DOHH2 (cell line): ENCODE results near the gene NKPD1.

Source experiments
- H3F3A ChIP-seq: fragments of 200-600 bp; sonication (generic), shearing (Covaris generic); 2 replicates; pipeline ENCODE4 v1.6.0; 2016; ENCODE audit warnings: antibody characterized with exemption, mild to moderate bottlenecking; ENCODE audit not compliant: control insufficient read depth, insufficient read depth
- H3K27ac ChIP-seq: fragments of 200-600 bp; sonication (generic); 2 replicates; pipeline ENCODE4 v1.5.1; 2014; ENCODE audit warnings: low read depth, mild to moderate bottlenecking, low read length, moderate library complexity
- H3K27me3 ChIP-seq: fragments of 200-600 bp; sonication (generic); 2 replicates; pipeline ENCODE4 v1.6.1; 2014; ENCODE audit warnings: mild to moderate bottlenecking, low read length, mixed read lengths; ENCODE audit not compliant: control insufficient read depth
- H3K36me3 ChIP-seq: fragments of 200-600 bp; sonication (generic); 2 replicates; pipeline ENCODE4 v1.6.1; 2014; ENCODE audit warnings: mild to moderate bottlenecking, low read length, moderate library complexity, mixed read lengths; ENCODE audit not compliant: control insufficient read depth
- H3K4me1 ChIP-seq: fragments of 200-600 bp; sonication (generic); 2 replicates; pipeline ENCODE4 v1.6.1; 2014; ENCODE audit warnings: mild to moderate bottlenecking, low read length, mixed read lengths; ENCODE audit not compliant: control insufficient read depth
- H3K4me2 ChIP-seq: fragments of 200-600 bp; sonication (generic); 2 replicates; pipeline ENCODE4 v1.6.0; 2014; ENCODE audit warnings: mild to moderate bottlenecking, low read length, moderate library complexity
- H3K4me3 ChIP-seq: fragments of 200-600 bp; sonication (generic); 2 replicates; pipeline ENCODE4 v1.5.1; 2014; ENCODE audit warnings: mild to moderate bottlenecking, low read length, mixed read lengths
- H3K79me2 ChIP-seq: fragments of 200-600 bp; sonication (generic); 2 replicates; pipeline ENCODE4 v1.6.1; 2014; ENCODE audit warnings: mild to moderate bottlenecking, low read length, mixed read lengths; ENCODE audit not compliant: control insufficient read depth
- H3K9me2 ChIP-seq: fragments of 200-600 bp; sonication (generic); replicated peaks from 2 replicates; pipeline ENCODE4 v1.6.1; 2014; ENCODE audit warnings: mild to moderate bottlenecking, low read length, mixed read lengths; ENCODE audit not compliant: control insufficient read depth
- H3K9me3 ChIP-seq: fragments of 200-600 bp; sonication (generic); 2 replicates; pipeline ENCODE4 v1.6.1; 2014; ENCODE audit warnings: antibody characterized with exemption, low read length, mixed read lengths; ENCODE audit not compliant: control insufficient read depth, insufficient read depth
- H4K20me1 ChIP-seq: fragments of 200-600 bp; sonication (generic); 2 replicates; pipeline ENCODE4 v1.6.0; 2014; ENCODE audit warnings: low read depth, mild to moderate bottlenecking, antibody characterized with exemption, low read length, moderate library complexity; ENCODE audit not compliant: control insufficient read depth, insufficient read depth
- CTCF ChIP-seq: fragments of 200-600 bp; sonication (generic); IDR thresholded peaks from one replicate; pipeline ENCODE4 v1.5.1; 2014; ENCODE audit warnings: antibody characterized with exemption, mild to moderate bottlenecking, low read depth, low read length; ENCODE audit not compliant: poor library complexity, severe bottlenecking
- EZH2phosphoT487 ChIP-seq: fragments of 200-600 bp; sonication (generic); IDR thresholded peaks from 2 replicates; pipeline ENCODE4 v1.6.1; 2017; ENCODE audit warnings: borderline replicate concordance, mild to moderate bottlenecking, antibody characterized with exemption, low read length, moderate library complexity, mixed read lengths

Gene NKPD1

GRCh38 chr19:45140533-45140932 is 20.2 kb downstream of the NKPD1 start:
- TF ChIP-seq EZH2phosphoT487 (no peak), CTCF (no peak)
- Histone ChIP-seq H3K4me1 (peaks cover 29% of the 10 kb centered on the region), H3F3A (no peaks in the 10 kb centered on the region), H3K36me3 (peaks cover 19% of the 10 kb centered on the region), H3K79me2 (peaks cover 36% of the 10 kb centered on the region), H3K9me2 (no peaks in the 10 kb centered on the region), H3K4me2 (no peak overlapping the region), H4K20me1 (no peaks in the 10 kb centered on the region), H3K27ac (no peak overlapping the region), H3K27me3 (no peaks in the 10 kb centered on the region), H3K4me3 (no peak overlapping the region), H3K9me3 (no peaks in the 10 kb centered on the region)

- Histone ChIP-seq H3K4me3 (no peak overlapping the region), H3K79me2 (peaks cover 40% of the 10 kb centered on the region), H3K4me1 (peaks cover 33% of the 10 kb centered on the region), H3K36me3 (peaks cover 19% of the 10 kb centered on the region), H3K27ac (no peak overlapping the region), H3K27me3 (no peaks in the 10 kb centered on the region), H4K20me1 (no peaks in the 10 kb centered on the region), H3F3A (no peaks in the 10 kb centered on the region), H3K9me2 (no peaks in the 10 kb centered on the region), H3K9me3 (no peaks in the 10 kb centered on the region), H3K4me2 (no peak overlapping the region)
- TF ChIP-seq EZH2phosphoT487 (no peak), CTCF (no peak)
Measured at GRCh38 chr19:45140144-45140503, 20.7 kb downstream of the NKPD1 start.

- H4K20me1 ChIP-seq = no peaks in the 10 kb centered on the region
- no peaks in the 10 kb centered on the region for H3K9me2 ChIP-seq
- no peak overlapping the region for H3K4me3 ChIP-seq
- H3F3A ChIP-seq = peaks cover 2% of the 10 kb centered on the region; the same call in 1 of the 2 replicates
- H3K79me2 ChIP-seq = peaks cover 45% of the 10 kb centered on the region
- TF ChIP-seq EZH2phosphoT487 = no peak
- no peak for TF ChIP-seq CTCF
- H3K9me3 ChIP-seq = no peaks in the 10 kb centered on the region
- no peak overlapping the region for H3K4me2 ChIP-seq
- peaks cover 19% of the 10 kb centered on the region for H3K36me3 ChIP-seq
- H3K4me1 ChIP-seq = peaks cover 39% of the 10 kb centered on the region
- H3K27me3 ChIP-seq = no peaks in the 10 kb centered on the region
- H3K27ac ChIP-seq = no peak overlapping the region
Measured at GRCh38 chr19:45139286-45140143, 21.3 kb downstream of the NKPD1 start.
